ENCODE results near the gene RCE1. TPM values are rescaled to one million over a fixed set of nuclear protein-coding genes. Genes with fewer than 3 reads are reported as not detected.

Gene RCE1
- total RNA-seq, 1 donor from 2014 or later, result 14.1 TPM

DNA sequence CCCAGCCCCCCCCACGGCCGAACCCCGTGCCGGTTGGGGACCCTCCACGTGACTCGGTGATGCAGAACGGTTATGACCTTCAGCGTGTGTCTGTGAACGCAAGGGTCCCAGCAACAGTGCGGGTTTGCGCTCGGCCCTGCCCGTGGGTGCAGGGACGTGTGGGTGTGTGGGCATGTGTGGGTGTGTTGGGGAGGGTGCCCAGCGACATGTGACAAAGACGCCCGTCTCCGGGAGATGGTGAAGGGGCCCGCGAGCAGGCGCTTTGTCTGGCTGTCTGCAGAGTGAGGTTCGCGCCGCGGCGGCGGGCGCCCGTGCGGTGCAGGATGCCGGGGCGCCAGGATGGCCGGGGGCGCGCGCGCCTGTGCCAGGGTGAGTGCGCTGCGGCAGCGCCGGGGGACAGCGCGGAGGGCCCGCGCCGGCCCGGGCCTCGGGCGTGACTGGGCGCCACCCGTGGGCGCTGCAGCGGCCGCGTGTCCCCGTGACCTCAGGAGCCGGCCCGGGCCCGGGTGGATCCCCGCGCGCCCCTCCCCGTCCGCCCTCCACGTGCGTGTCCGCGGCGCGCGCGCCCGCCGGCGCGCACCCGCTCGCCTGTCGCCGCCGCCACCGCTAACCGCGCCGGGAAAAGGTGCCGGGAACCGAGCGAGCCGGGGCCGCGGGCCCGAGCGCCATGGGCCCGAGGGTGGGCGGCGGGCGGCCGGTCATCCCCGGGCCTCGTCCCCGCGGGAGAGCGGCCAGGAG, 13.4 kb downstream of the RCE1 start, which contains the start of gene LRFN4:
Gene LRFN4, plus strand, starts transcription at position 569 of the 738 bp plus-strand sequence. CDS start 681 bp downstream, outside the sequence.
- no peak for DNase-seq (ENCODE audit: low spot score)

DNA sequence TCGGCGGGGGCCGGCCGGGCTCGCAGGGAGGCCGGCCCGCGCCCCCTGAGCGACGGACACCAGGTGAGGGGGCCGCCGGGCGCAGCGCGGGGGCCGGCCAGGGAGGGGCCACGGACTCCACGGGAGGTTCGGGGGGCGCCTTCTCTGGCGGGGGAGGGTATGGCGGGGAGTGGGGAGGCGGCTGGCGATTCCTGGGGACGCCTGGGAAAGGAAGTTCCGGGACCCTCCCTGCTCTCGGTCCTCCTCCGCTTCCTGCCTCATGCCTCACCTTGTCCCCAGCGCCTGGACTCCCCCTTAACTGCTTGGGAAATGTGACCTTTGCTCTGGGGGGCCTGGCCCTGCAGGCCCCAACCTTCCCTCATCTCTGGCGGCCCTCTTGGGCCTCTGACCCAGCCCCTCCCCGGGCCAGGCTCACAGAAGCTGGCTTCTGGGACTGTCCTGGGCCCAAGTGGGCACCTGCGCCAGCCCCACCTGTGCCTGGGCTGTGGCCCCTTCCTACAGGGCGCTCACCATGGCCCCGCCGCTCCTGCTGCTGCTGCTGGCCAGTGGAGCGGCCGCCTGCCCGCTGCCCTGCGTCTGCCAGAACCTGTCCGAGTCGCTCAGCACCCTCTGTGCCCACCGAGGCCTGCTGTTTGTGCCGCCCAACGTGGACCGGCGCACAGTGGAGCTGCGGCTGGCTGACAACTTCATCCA, 14.1 kb downstream of the RCE1 start:
- DNase-seq (ENCODE audit: low spot score), result no peak

DNA sequence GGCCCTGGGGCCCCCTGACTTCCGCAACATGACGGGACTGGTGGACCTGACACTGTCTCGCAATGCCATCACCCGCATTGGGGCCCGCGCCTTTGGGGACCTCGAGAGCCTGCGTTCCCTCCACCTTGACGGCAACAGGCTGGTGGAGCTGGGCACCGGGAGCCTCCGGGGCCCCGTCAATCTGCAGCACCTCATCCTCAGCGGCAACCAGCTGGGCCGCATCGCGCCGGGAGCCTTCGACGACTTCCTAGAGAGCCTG, 14.6 kb downstream of the RCE1 start:
- no peak for DNase-seq (ENCODE audit: low spot score)

DNA sequence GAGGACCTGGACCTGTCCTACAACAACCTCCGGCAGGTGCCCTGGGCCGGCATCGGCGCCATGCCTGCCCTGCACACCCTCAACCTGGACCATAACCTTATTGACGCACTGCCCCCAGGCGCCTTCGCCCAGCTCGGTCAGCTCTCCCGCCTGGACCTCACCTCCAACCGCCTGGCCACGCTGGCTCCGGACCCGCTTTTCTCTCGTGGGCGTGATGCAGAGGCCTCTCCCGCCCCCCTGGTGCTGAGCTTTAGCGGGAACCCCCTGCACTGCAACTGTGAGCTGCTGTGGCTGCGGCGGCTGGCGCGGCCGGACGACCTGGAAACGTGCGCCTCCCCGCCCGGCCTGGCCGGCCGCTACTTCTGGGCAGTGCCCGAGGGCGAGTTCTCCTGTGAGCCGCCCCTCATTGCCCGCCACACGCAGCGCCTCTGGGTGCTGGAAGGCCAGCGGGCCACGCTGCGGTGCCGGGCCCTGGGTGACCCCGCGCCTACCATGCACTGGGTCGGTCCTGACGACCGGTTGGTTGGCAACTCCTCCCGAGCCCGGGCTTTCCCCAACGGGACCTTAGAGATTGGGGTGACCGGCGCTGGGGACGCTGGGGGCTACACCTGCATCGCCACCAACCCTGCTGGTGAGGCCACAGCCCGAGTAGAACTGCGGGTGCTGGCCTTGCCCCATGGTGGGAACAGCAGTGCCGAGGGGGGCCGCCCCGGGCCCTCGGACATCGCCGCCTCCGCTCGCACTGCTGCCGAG, 15.1 kb downstream of the RCE1 start:
- DNase-seq (ENCODE audit: low spot score), result no peak

DNA sequence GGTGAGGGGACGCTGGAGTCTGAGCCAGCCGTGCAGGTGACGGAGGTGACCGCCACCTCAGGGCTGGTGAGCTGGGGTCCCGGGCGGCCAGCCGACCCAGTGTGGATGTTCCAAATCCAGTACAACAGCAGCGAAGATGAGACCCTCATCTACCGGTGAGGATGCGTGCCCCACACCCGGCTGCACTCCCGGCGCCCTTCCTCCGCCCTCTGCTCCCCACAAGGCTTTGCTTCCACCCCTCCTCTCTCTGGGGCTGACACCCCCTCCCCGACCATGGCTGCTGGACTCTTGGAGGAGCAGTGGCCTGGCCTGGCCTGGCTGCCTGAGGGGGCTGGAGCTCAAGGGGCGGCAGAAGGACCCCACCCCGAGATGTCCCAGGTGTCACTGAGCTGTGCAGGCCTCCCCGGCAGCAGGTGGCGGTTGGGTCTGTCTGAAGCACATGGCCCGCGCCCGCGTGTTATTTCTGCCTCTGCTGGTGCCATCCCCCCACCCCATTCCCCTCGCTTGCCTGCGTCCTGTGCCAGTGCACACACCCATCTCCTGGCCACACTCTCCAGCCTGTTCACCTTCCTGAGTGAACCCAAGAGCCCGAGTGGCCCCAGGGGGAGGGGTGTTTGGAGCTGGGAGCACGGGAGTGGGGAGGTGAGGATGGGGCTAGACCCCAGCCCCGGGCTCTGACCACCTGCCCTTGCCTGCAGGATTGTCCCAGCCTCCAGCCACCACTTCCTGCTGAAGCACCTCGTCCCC, 15.9 kb downstream of the RCE1 start:
- DNase-seq (ENCODE audit: low spot score), result no peak

DNA sequence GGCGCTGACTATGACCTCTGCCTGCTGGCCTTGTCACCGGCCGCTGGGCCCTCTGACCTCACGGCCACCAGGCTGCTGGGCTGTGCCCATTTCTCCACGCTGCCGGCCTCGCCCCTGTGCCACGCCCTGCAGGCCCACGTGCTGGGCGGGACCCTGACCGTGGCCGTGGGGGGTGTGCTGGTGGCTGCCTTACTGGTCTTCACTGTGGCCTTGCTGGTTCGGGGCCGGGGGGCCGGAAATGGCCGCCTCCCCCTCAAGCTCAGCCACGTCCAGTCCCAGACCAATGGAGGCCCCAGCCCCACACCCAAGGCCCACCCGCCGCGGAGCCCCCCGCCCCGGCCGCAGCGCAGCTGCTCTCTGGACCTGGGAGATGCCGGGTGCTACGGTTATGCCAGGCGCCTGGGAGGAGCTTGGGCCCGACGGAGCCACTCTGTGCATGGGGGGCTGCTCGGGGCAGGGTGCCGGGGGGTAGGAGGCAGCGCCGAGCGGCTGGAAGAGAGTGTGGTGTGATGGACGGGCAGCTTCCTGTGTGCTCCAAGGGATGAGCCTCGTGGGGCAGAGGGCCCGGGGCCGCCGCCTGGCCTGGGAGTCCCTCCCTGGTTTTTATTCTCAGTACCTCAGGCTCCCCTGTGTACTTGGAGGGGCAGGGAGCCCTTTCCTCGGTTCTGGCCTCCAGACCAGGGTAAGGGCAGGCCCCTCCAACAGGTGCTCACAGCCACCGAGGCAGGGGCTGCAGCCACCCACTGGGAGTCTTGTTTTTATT, 16.6 kb downstream of the RCE1 start:
- DNase-seq (ENCODE audit: low spot score), result no peak

DNA sequence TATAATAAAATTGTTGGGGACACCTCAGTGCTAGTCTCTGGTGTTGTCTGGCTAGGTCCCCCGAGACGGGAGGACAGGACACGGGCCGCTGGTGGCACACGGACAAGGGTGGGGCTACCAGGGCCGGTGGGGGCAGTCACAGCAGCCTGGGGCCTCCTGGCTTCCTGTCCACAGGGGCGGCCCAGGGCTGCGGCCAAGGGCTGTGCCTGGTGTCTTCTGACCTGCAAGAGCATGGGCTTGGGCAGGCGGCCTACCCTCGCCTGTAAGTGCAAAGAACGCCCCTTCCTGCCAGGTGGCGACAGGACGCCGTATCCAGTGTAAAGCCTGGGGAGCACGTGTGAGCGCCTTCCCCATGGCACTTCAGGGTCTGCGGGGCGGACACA, 17.2 kb downstream of the RCE1 start:
- DNase-seq (ENCODE audit: low spot score), result no peak

DNA sequence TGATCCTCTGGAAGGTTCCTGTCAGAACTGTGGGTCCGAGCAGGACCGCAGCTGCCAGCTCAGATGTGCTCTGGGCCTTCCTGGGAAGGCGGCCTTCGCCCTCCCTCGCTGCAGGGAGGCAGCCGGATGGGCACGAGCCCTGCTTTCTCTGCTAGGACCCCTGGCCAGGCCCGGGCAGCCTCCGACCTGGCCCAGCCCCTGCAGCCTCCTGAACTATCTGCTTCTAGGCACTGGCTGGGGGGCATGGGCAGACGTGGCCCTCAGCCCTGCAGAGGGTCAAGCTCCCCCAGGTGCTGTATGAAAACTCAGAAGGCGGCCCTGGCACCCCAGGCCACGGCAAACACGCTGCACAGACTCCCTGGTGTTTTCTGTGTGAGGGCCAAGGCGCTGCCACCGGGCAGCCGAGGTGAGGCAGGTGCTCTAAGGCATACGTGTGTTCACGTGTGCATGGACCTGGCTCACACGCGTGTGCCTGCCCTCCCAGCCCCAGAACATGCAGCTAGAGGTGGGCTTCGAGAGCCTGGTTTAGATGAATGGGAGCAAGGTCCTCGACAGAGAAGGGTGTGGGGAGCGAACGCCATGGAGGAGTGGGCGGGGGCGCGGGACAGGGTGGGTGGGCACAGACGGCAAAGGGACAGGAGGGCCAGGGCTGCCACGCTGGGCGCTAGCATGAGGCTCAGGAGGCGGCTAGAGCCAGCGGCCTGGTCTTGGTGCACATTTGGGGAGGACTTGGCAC, 18.0 kb downstream of the RCE1 start:
- no peak for DNase-seq (ENCODE audit: low spot score)

DNA sequence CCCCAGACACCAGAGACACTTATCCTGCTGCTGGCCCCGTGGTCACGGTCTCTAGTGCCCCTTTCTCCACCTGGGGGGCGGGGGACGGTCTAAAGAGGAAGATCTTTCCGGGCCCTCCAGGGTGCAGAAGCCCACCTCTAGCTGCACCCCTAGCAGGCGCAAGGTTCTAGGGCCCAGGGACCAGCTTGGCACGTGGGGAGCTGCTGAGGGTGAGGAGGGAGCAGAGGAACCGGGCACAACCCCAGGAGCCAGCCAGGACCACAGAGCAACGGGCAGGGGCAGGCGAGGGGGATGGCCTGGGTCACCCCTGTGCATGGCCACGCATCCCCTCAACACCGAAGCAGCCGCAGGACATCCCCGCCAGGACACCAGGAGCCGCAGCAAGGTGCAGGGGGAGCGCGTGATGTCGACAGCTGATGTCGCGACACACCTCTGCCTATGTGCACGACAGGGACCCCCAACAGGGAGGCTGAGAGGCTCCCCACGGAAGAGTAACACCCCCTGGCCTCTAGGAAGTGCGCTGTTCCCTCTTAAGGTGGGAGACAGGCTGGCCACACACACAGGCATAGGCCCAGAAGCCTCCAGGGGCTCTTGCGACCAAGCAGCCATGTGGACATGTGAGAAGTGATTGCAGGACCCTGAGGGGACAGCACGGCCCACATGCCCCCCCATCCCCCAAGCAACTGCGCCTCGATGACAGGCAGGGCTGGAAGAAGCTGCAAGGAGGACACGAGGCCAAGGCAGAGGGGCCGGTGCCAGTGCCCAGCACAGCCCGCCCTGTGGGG, 18.7 kb downstream of the RCE1 start:
- no peak for DNase-seq (ENCODE audit: low spot score)

DNA sequence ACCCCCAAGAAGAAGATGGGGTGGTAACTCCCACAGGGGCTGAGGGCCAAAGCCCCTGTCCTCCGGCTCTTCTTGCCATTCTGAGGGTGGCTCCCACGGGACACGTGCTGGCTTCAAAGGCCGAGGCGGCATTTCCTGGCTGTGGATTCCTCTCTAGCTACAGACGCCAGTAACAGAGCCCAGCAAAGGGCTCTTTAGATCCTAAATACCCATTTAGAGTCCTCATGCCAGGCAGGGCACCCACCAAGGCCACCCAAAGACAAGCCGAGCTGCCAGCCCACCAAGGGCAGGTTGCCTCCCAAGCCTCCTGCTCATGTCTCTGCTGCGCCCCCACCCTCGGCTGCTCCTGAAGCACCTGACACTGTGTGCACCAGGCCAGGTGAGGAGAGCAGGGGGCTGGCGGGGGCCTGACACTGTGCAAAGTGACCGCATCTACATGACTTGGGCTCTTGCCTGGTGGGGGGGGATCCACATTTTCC, 19.4 kb downstream of the RCE1 start:
- DNase-seq (ENCODE audit: low spot score), result no peak

DNA sequence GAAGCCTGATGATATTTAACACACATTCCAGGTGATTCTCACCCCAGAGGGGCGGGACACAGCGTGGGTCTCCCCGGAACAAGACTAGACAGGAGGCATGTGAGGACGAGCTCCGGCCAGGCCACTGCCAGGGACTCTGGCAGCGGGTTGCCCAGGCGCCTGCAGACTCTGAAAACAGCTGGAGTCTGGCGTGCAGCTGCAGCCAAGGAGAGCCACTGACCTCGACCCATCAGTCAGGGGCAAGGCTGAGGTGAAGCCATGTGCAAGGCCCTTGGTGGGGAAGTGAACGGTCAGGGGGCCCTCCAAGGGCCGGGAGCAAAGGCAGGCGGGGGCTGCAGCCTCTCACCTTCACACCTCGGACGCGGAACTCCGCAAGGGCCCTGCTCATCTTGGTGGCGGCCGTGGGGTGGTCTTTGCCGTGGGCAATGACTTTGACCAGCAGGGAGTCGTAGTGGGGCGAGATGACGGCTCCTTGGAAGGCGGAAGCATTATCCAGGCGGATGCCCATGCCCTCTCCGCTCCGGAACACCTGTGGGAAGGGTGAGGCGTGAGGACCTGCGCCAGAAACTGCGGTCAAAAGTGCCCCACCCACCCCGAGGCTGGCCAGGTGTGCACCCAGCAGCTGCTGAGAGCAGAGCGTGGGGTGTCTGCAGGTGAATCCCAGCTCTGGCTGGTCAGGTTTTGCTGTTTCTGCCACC, 20.3 kb downstream of the RCE1 start:
- no peak for DNase-seq (ENCODE audit: low spot score)

DNA sequence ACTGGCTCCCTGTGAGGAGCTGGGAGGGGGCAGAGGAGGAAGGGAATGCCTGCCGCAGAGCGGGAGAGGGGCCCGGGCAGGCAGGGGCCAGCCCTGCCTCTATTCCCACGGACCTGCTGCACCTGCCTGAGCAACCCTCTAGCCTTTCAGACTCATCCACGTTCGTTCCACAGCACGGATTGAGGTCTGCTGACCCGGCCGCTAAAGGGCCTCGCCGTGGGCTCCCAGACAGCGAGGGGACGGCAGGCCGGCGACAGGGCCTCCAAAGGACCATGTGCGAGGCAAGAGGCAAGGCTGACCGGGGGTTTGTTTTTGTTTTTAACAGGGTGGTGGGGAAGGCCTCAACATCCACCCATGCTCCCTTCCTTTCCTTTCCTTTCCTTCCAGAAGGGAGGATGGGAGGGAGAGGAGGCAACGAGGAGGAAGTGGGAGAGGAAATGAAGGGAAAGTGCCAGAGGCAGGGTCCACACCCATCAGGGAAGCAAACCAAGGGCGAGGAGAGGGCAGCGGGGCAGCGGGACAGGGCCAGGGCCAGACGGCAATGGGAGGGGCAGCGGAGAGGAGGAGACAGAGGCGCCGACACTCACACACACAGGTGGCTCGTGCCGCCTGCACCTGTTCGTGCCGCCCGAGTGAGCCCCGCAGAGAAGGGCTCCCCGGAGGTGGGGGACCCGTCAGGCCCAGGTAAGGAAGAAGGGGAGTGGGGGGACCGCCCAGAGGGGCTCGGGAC, 21.1 kb downstream of the RCE1 start:
- DNase-seq (ENCODE audit: low spot score), result no peak

DNA sequence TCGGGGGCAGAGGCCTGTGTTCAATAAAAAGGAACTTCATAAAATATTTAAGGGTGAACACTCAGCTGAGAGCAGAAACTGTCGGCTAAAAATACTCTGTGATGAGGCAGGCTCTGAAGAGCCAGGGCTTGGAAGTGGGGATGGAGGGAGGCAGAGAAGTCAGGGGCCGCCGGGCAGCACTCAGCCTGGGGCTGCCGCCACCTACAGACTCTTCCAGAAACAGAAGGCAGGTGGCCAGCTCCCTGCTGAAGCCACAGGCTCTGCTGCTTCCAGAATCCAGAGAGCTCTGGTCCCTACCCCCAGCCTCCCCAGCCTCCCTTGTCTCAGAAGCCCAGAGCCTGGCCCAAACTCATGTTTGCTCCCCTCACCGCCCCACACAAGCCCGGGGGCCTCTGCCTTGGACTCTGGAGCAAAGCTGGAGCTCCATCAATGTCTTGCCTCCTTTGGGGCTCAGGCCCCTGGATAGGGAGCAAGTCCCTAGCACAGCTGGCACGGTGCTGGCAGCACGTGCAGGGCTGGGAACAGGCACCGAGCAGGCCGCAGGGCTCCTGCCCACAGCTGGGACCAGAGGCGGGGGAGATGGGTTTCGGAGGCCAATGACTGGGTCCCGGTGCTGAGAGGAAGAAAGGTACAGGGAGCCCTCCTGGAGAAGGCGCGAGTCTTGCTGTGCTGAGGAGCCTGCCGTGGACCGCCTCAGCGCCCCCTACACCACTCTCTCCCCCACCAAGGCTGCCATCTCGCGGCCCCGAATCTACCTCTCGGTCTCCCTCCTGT, 21.9 kb downstream of the RCE1 start:
- DNase-seq (ENCODE audit: low spot score), result no peak

DNA sequence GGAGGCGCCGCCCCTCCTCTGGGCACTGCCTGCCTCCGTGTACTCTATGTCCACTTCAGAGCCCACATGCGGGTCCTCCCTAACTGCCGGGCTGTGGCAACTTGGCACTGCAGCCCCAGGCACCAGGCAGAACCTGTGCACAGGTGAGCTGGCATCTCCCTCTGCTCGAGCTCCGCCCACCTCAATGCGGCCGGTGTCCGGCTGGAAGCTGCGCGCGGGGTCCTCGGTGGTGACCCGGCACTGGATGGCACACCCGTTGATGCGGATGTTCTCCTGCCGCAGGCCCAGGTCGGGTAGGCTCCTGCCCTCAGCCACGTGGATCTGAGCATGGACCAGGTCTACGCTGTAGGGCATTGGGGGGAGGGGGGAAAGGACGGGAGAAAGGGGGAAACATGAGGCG, 22.8 kb downstream of the RCE1 start:
- DNase-seq (ENCODE audit: low spot score), result no peak

DNA sequence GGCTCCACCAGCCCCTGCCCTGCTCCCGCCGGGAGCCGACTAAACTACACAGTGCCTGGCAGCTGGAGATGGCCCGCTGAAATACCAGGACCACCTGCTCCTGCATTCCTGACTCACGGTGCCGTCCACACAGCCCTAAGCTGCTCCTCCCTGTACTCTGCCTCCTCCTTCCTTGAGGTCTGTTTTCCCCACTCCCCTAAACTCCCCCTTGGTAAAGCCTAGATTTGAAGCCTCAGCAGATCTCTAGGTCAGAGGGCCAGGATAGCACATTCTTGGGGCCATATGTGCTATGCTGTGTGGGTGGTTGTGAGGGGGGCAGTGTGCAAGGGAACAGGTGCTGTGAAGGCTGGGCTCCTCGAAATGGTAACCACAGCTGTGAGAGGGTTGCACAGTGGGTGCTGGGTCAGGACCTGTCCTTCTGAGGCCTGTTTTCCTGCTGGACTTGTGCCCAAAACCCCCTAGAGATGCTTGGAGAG, 23.3 kb downstream of the RCE1 start:
- no peak for DNase-seq (ENCODE audit: low spot score)

DNA sequence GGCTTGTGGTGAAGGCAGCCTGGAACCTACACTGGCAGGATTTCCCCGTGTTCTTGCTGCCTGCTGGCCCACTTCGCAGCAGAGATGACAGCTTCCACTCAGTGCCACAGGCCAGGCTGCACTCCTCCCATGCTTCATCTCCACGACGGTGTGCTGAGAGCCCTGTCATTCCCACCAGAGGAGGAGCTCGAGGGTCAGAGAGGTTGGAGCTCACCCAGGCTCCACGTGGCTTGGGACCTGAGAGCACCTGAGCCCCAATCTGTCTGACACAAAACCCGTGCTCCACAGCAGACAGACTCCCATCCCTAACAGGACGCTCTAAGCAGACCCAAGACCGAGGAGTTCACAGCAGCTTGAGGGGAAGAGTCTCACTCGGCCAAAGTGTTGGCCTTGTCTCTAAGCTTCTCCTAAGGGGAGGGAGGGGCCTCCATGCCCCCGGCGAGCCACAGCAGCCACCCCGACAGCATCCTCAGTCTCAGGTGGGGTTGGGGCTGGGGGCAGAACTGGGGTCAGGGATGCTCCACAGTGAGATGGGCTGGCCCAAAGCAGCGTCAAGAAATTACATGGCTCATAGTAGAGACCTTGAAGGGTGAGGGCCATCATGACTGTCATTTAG, 24.3 kb downstream of the RCE1 start:
- DNase-seq (ENCODE audit: low spot score), result no peak

Data from mesenteric fat pad (tissue), 1 donor.